Fibroblast of skin of right quadriceps (primary cell): Measurements from ENCODE around the gene CDH12.
A peak's percentile ranks its signal among the peaks of the same experiment; 100 is the strongest.
"Not testable (repeated sequence)": the region's sequence is repeated elsewhere in the genome, so short reads cannot be mapped to it uniquely, and the experiment has no call there.

Experiments
- DNase-seq: peaks from one replicate; pipeline ENCODE4 v3.0.0-alpha.2; 2013

Gene CDH12

GRCh38 chr5:22411554-22412349 lies 441.4 kb downstream of the CDH12 start:
- no peak for DNase-seq

- DNase-seq: no peak
Measured at GRCh38 chr5:22391956-22392355, 461.2 kb downstream of the CDH12 start.

GRCh38 chr5:22390888-22391287 lies 462.3 kb downstream of the CDH12 start:
- peak; percentile 0 for DNase-seq

- no peak for DNase-seq
Measured at GRCh38 chr5:22372826-22373660, 480.1 kb downstream of the CDH12 start.

DNA sequence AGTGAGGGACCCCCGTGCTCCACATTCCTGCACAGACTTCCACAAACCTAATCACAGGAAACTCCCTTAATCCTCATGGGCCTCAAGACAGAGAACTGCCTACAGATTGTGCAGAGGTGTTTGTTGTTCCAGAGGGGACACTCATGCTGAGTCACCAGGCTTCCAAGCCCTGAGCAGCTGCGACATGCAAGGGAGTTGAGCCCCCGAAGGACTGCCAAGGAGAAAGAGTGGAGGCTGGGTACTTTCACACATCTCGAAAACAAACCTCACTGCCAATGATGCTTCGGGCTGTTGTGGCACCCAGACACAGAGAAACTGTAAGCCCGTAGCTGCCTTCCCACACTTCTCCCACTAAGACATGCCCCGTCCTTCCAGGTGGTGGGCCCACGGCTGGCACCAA lies 480.8 kb downstream of the CDH12 start:
- peak; percentile 76 for DNase-seq

- DNase-seq: no peak
Measured at GRCh38 chr5:22354956-22355355, 498.2 kb downstream of the CDH12 start.

- DNase-seq: no peak
Measured at GRCh38 chr5:22352493-22352892, 500.7 kb downstream of the CDH12 start.

GRCh38 chr5:22351178-22351577 lies 502.0 kb downstream of the CDH12 start:
- DNase-seq: no peak

DNA sequence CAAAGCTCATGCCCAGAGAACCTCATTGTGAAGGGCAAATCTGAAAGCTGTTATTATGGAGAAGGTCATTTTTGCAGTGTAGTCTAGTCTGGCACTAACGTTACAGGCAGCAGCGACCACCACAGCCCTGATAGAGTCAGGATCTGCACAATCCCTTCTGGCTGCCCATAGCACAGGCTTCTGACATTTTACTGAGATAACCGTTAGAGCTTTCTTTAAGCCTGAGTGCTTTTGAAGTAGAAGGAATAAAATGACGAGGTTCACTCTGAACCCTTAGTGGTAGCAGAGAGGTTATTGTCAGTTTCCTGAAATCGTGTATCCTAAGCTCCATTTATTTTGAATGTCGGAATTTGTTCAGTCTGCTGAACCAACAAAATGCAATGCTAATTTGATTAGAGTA lies 505.1 kb downstream of the CDH12 start:
- DNase-seq: no peak

DNA sequence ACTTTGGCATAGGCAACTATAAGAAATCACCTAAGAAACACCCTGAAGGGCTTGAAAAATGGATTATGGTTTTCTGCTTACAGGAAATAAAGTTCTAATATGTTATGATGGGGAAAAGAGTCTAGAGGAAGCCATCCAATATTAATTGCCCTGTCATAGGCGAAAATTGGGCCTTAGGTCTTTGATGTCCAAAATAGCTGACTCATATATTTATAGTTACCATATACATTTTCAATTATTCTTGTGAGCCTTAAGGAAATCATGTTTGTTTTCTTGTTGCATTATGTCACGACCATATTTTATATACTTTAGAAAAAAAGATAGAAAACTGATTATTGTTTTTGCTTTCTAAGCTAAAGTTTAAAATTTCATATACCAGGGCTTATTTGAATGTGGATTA lies 509.1 kb downstream of the CDH12 start:
- DNase-seq: no peak

- DNase-seq: no peak
Measured at GRCh38 chr5:22341406-22341805, 511.7 kb downstream of the CDH12 start.

- not testable (repeated sequence) for DNase-seq
Measured at GRCh38 chr5:22332949-22333348, 520.2 kb downstream of the CDH12 start.

DNA sequence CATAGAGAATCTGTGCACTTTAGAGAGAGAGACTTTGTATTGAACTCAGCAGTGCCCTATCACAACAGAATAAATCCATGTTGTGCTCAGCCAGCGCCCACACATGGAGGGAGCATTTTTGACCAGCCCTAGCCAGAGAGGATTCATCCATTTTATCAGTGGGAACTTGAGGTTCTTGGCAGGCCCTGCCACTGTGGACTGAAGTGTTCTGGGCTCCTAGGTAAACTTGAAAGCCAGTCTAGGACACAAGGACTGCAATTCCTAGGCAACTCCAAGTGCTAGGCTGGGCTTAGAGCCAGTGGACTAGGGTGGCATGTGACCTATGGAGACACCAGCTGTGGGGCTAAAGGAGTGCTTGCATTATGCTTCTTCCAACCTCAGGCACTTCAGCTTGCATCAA lies 523.5 kb downstream of the CDH12 start:
- DNase-seq: no peak

GRCh38 chr5:22319798-22320197 lies 533.3 kb downstream of the CDH12 start:
- DNase-seq: no peak

DNA sequence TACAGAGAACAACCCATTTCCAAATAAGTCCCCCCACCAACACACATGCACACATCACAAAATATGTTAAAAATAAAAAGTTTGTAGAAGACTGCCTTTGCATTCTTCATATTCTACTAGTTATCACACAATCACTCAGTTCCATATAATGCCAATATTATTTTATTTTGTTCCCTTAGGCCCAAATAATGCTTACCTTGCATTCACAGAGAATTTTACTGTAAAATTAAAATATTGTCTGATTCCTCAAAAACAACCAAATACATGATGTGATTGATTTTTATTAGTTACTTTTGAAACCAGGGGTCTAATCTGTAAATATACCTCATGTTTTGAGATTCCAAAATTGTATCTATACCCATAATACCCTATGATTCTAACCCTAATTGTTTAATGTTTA lies 536.9 kb downstream of the CDH12 start:
- no peak for DNase-seq

DNA sequence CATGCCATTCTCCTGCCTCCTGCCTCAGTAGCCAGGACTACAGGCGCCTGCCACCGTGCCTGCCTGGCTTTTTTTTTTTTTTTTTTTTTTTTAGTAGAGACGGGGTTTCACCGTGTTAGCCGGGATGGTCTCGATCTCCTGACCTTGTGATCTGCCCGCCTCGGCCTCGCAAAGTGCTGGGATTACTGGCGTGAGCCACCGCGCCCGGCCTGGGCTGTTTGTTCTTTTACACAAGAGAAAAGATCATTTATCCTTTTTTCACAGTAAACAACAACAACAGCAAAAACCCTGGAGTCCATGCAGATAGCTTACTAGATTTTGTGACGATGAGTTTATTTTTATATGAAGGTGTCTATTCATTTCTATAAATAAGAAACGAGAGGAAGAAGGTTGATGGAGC lies 538.1 kb downstream of the CDH12 start:
- DNase-seq: not testable (repeated sequence)

GRCh38 chr5:22314548-22314947 lies 538.6 kb downstream of the CDH12 start:
- DNase-seq: no peak

GRCh38 chr5:22306011-22306410 lies 547.1 kb downstream of the CDH12 start:
- no peak for DNase-seq

- DNase-seq: no peak
Measured at GRCh38 chr5:22295832-22296231, 557.3 kb downstream of the CDH12 start.

DNA sequence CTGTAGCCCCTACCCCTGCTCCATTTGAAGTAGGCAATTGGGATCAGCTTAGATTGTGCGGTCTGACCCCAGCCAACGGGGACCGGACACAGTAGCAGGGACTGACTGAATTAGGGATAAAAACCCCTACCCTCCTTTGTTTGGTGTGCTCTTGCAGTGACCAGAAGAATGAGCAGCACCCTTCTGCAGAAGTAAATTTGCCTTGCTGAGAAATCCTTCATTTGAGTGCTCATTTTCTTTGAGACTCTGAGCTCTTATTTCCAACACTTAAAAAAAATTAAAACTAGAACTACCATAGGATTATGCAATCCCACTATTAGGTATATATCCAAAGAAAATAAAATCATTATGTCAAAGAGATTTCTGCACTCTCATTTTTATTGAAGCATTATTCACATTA lies 560.0 kb downstream of the CDH12 start:
- no peak for DNase-seq

DNA sequence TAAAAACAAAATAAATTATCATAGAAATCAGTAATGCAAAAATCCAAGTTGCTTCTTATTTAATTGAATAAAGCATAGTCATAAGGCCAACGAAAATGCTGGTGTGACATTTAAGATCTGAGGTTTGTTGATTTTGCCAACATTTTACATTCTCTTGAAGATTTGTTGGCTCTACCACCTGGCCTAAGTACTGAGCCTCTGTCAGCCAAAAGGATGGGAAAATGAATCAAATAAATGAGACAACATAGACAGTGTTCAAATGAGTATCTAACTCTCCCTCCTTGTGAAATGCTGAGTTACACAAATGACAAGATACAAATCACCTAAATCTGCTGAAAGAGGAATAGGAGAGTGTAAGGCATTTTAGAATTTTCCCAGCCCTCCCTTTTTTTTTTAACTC lies 575.0 kb downstream of the CDH12 start:
- no peak for DNase-seq

DNA sequence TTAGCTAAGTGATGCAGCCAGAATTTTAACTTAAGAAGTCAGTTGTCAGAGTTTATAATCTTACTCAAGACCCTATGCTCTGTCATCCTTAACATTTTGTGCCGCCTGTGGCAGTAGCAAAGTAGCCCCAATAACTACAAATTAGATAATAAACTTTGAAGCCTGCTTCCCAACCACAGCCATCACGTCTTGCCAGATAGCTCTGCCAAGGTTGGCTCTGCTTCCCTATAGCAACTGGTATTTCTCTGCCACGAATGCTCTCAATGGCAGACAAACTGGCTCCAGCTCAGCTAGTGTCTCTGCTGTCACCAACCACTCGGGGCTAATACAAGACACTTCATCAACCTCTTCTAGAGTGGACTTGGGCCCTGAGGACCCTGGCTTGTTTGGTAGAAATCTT lies 576.1 kb downstream of the CDH12 start:
- no peak for DNase-seq

GRCh38 chr5:22265855-22266254 lies 587.3 kb downstream of the CDH12 start:
- not testable (repeated sequence) for DNase-seq

GRCh38 chr5:22258139-22258538 lies 595.0 kb downstream of the CDH12 start:
- DNase-seq: no peak
